ENCODE data around the gene MMP20. TPM values are rescaled to one million over a fixed set of nuclear protein-coding genes. Genes with fewer than 3 reads are reported as not detected.
A peak's percentile ranks its signal among the peaks of the same experiment; 100 is the strongest.
"Not testable (repeated sequence)": the region's sequence is repeated elsewhere in the genome, so short reads cannot be mapped to it uniquely, and the experiment has no call there.

MMP20 gene, protein sequence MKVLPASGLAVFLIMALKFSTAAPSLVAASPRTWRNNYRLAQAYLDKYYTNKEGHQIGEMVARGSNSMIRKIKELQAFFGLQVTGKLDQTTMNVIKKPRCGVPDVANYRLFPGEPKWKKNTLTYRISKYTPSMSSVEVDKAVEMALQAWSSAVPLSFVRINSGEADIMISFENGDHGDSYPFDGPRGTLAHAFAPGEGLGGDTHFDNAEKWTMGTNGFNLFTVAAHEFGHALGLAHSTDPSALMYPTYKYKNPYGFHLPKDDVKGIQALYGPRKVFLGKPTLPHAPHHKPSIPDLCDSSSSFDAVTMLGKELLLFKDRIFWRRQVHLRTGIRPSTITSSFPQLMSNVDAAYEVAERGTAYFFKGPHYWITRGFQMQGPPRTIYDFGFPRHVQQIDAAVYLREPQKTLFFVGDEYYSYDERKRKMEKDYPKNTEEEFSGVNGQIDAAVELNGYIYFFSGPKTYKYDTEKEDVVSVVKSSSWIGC
- total RNA-seq: 0.35 TPM

DNA sequence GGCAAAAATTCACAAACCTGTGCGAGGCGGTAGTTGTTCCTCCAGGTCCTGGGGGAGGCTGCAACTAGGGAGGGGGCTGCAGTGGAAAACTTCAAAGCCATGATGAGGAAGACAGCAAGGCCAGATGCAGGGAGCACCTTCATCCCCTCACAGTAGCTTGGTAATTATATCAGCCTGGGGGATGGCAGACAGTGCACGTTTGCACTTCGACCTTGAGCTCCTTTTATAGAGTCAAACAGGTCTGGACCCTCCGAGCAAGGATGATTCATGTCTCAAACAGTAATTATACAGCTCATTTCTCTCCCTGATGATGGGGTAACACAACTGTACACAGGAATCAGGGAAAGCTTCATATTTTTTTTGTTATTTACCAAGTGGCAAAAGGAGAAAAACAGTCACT, at the start of gene MMP20:
TSS of gene MMP20 (minus strand) at position 156 of the 400 bp plus-strand sequence. CDS start at position 143, 13 bp downstream.
- no peak for DNase-seq (ENCODE audit: low spot score)

DNA sequence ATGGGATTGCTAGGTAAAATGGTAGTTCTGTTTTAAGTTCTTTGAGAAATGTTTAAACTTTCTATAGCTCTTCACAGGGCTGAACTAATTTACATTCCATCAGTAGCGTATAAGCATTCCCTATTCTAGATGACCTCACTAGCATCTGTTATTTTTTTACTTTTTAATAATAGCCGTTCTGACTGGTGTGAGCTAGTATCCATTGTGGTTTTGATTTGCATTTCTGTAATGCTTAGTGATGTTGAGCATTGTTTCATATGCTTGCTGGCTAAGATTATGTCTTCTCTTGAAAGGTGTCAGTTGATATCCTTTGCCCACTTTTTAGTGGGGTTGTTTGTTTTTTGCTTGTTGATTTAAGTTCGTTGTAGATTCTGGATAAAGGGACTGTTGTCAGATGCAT, 44.5 kb upstream of the MMP20 start:
- no peak for DNase-seq (ENCODE audit: low spot score)

DNA sequence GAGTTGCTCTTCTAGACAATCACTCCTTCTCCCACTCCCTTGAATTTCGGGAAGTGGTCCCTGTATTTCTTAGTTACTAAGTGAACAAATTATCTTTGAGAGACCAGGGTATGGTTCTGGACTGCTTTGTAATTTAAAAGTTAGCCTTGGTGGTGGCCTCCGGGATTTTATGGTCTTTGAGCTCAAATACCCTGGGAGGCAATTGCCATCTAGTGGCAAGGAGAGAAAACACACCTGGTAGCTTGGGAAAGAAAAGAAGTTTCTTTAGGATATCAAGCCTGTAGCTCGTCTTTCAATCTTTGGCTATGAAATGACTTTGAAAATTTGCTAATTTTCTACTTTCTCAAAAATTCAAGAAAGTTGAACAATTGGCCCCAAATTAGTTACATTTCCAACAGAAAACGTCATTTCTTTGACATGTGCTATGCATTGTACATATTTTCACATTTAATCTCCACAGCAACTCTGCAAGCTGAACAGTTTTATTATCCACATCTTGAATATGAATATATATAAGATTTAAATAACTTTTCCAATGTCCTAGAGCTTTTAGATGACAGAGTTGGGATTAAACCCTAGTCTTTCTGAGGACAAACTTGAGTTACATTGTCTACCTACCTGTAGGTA, 41.3 kb upstream of the MMP20 start:
- peak; percentile 17 for DNase-seq (ENCODE audit: low spot score)

DNA sequence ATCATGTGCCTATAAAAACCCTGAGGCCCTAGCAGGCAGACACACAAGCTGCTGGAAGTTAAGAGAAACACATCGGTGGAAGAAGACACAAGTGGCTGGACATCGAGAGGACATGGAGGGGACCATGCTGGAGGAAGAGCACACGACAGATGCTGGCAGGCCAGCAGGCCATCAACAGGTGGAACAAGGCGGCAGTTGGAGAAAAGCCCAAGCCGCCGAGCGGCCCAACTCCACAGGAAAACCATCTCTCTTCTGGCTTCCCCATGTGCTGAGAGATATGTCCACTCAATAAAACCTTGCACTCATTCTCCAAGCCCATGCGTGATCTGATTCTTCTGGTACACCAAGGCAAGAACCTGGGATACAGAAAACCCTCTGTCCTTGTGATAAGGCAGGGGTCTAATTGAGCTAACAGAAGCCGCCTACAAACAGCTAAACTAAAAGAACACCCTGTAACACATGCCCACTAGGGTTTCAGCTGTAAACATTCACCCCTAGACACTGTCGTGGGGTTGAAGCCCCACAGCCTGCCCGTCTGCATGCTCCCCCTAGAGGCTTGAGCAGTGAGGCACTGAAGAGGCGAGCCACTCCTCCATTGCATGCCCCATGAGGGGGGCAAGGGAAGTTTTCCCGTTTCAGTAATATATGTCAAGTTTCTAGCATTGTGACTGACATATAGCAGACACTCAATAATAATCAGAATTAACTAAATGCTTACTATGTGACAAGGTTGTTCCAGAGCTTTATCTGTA, 39.0 kb upstream of the MMP20 start:
- no peak for DNase-seq (ENCODE audit: low spot score)

DNA sequence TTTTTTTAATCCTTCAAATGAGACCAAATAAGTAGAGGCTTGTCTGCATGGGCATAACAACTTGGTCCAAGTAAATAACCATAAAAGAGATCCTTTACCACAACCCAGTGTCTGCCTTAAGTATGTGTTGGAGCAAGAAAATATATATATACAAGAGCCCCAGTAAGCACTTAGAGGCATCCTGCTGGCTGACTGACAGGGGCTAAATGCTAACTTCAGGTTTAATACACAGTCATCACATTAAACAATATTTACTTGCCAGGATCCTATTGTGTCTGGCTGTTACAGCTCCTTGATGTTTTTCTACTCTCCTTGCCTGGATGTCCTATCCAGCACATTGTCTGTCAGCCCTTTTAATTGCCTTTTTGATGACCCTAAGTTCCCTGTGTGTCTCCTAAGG, 37.5 kb upstream of the MMP20 start:
- DNase-seq (ENCODE audit: low spot score): no peak

DNA sequence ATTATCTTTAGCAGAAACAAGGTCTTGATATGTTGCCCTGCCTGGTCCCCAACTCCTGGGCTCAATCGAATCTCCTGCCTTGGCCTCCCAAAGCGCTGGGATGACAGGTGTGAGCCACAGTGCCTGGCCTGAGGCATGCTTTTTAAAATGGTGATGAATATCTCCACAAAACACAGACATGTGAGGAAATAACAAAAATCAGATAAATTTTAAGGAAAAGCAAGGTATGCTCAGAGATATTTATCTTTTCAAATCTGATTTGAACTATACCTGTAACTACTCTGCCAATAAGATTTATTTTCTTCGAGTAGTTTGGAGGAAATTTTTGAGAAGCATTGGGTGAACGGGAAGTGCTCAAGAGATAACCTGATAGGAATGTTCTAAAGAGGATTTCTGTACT, 35.9 kb upstream of the MMP20 start:
- no peak for DNase-seq (ENCODE audit: low spot score)

DNA sequence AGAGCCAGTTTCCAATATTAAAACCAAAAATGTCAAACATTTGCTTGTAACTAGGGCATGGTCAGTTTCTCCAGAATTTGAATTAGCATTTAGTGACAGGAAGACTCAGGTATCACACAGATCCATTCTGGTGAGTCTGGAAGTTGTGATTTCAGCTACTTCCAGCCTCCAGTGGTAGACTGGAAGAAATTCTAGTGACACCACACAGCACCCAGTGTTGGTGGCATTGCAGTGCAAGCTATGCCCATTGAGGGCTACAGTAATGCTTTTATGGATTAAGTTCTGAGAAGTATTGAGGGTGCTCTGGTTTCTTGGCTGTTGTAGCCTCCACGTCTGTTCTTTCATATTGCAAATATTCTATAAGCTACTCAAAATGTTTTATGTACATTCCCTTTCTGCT, 31.4 kb upstream of the MMP20 start:
- DNase-seq (ENCODE audit: low spot score): no peak

DNA sequence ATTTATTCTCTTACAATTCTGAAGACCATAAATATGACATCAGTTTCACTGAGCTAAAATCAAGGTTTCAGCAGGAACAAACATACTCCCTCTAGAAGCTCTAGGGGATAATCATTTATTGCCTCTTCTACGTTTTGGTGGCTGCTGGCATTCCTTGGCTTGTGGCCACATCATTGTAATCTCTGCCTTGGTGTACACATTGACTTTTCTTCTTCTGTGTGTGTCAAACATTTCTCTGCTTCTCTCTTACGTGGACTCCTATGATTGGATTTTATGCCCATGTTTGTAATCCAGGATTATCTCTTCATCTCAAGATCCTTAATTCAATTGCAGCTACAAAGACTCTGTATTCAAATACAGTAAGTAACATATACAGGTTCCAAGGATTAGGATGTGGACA, 30.4 kb upstream of the MMP20 start:
- DNase-seq (ENCODE audit: low spot score): no peak

DNA sequence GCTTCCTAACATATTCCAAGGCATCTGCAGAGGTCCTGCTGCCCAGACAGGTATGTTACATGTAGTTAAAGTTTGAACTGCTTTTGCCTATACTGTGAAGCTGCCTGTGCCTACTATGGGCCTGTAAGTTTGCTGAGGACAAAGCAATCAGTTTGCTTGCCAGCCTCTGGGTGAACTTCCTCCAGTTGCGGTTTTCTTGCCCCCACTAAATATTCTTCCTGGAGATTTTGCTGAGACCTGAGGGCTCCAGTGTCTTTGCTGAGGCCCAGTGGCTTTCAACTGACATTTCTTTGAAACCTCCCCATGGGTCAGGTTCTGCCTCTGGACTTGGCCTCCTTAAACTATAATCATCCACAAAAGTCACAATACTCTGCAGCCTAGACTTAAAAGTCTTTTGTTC, 29.6 kb upstream of the MMP20 start:
- DNase-seq (ENCODE audit: low spot score): no peak

DNA sequence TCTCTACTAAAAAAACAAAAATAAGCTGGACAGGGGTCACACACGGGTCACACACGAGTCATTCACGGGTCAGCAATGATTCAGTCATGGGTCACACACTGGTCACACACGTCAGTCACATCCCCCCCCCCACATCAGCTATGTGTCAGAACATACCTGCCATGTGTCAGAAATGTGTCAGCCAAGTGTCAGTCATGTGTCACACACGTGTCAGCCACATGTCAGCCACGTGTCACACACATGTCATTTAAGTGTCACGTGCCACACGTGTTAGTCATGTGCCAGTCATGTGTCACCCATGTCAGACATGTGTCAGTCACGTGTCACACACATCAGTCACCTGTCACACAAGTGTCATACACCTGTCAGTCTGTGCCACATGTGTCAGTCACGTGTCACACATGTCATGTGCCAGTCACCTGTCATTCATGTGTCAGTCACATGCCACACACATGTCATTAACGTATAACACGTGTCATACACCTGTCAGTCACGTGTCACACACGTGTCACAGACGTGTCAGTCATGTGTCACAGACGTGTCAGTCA, 28.7 kb upstream of the MMP20 start:
- no peak for DNase-seq (ENCODE audit: low spot score)

DNA sequence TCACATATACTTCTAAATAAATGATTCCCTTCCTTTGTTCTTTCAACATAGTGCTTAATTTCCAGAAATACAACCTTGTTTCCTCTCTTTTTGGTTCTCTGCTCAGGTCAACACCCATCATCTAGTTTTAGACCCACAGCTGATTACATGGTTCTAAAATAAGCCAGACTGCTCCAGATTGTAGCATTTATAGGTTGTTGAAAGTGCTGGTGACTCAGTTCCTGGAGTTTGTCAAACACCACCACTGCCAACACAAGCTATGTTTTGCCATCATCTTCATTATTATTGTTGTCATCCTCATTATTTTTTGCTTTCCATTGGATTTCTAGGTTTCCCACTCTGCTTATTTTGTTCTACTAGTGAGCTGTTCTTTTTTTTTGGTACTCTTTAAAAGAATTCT, 22.3 kb upstream of the MMP20 start:
- DNase-seq (ENCODE audit: low spot score): no peak

DNA sequence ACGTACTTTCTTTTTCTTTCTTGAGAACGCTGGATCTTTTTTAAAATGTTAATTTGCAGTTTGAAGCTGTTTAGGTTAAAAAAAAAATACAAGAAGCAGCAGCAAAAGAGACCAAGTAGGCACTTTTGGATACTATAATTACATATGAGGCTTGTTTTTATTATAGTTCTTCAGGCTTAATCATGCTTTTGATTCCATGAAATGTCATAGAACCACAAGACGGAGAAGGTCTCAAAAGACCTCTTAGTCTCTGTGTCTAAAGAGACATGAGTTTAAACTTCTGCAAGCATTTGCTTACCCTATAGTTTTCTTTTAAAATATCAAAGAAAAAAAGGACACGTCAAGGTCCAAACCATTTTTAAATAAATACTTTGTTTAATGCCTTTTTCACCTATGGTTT, 18.8 kb upstream of the MMP20 start:
- DNase-seq (ENCODE audit: low spot score): no peak

DNA sequence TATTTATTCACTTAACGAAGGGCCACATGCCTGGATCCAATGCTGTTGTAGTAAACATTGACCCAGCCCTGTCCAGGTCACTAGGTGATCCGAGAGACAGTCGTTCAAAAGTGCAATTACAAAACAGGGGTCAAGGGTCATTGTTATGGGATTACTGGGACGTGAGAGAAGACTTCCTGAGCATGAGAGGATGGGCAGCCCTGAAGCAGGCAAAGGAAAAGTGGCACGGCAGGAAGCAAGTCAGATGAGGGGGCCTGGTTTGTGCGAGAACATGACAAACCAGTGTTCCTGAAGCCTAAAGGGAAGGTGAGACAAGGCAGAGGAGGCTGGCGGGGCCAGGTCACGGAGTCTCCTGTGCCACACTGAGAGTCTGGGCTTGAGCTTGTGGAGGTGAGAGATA, 15.8 kb upstream of the MMP20 start:
- DNase-seq (ENCODE audit: low spot score): no peak

DNA sequence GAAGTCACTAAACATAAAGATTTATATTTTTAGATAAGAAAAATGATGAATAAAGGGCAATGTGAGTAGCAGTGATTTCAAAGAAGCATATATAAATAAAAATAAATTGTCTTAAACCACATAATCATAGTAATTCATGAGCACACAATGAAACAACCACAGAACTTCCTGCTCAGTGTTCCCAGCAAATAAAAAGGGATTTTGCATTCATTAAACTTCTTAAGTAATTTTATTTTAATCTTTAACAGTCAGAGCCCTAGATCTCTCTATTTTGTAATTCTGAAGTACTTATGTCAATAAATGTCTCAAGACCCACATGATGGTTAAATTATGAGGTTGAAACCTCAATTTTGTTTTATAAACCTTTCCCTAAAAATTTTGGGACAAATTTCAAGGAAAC, 14.5 kb upstream of the MMP20 start:
- no peak for DNase-seq (ENCODE audit: low spot score)

DNA sequence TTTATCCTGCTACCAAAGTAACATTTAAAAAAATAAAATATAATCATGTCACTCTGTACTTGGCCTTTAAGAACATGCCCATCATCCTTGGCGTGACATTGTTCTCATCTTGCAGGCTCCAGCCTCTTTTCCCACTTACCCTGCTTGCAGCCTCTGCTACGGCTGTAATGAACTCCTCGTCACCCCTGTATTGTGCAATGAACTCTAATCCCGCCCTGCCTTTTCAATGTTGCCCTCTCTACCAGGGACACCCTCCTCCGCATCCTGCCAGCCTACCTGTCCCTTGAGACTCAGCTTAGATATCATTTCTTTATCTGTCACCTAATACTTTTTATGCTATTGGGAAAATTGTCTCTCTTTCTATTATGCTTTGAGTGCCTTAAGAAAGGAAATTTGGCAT, 12.6 kb upstream of the MMP20 start:
- no peak for DNase-seq (ENCODE audit: low spot score)

DNA sequence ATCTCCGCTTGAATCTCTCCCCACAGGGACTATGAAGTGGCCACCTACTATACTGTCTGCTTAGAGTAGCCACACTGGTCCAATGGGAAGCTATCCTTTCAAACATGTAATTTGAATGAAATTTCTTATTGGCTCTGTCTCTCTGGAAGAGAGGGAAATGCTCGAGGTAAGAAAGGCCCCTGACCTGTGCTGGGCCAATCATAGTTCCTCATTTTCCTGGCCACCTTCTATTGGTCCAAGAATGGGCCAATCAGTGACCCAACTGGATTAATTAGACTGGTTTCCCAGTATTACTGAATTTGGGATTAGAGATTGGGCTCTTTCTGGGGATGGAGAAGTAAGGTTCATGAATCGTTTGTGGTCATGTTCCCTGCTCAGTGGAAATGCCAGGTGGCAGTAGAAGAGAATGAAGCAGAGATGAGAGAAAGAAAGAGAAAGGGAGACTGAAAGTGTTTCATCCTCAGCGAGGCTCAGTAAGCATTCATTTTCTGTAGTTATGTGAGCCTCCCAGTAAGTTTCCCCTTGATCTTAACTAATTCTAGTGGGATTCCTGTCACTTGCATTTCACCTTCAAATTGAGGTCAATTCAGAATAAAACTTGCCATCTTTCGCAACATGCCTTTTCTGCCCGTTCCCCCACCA, 8.4 kb upstream of the MMP20 start:
- DNase-seq (ENCODE audit: low spot score): no peak

DNA sequence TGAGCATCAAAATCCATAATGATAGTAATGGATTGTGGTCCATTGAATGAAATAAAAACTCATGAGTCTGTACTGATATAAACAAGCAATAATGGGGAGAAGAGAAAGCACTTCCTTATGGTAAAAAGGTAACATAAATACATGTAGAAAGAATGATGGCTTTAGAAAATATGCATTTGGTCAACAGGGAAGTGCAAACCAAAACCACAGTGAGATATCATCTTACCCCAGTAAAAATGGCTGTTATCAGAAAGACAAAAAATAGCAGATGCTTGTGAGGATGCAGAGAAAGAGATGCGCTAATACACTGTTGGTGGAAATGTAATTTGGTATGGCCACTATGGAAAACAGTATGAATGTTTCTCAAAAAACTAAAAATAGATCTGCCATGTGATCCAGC, 6.9 kb upstream of the MMP20 start:
- DNase-seq (ENCODE audit: low spot score): no peak

DNA sequence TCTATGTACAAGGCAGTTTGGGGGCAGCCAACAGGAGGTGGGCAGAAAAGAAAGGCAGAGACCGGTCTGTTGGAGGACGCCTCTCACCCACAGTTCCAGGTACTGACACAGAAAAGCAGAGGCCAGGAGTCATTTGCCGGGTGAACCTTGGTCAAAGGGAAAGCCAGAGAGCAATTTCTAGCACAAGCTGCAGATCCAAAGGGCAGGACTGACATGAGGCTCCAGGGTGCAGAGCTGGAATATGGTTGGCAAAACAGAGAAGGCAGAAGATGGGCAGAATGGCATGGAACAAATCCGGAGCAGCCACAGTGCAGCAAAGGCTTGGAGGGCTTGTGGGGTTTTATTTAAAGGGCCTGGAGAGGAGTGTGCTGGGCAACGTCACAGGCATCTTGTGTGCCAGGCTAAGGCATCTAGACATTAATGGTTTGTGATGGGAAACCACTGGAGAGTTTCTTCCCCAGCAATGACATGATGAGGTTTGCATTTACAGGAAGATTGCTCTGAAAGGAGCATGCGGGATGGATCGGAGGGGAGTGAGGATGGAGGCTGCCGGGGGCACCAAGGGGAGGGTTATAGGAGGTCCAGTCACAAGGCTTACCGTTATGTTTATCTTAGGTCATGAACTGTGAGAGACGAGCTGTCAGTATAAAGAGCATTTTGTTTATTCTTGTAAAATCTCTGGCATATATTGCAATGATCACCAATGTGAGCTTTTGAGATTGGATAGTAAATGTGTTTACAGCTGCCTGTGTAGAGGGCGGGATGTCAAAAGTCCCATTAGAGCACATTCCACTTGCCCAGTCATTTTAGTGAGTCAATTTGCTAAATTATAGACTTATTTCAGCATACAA, 5.7 kb upstream of the MMP20 start:
- no peak for DNase-seq (ENCODE audit: low spot score)

DNA sequence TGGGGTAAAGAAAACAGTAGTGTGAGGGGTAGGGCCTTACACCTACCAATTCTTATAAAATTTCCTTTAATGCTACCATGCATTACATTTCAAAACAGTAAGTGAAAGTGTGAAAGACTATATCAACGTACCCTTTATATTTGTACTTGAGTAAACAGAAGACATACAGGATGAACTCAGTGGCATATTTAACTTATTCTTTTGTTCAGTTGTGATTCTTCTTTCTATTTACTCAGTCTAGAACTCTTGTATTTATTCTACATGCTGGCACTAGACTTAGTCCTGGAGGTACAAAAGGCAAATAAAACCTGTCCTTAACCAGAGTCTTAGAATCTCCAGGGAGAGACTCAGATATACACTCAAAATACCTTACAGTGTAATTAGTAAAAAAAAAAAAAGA, 4.8 kb upstream of the MMP20 start:
- not testable (repeated sequence) for DNase-seq (ENCODE audit: low spot score)

DNA sequence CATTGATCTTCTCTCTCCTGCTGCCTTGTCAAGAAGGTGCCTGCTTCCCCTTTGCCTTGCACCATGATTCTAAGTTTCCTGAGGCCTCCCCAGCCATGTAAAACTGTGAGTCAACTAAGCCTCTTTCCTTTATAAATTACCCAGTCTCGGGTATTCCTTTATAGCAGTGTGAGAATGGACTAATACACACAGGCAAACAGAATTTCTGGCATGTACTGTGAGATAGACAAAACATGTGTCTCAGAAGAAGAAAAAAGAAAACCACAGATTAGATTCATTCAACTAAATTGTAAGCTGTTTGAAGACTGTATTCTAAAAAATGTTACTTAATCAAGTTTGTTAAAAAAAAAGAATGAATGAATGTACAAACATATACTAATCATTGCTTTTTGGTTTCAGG, 1.5 kb upstream of the MMP20 start:
- DNase-seq (ENCODE audit: low spot score): no peak

DNA sequence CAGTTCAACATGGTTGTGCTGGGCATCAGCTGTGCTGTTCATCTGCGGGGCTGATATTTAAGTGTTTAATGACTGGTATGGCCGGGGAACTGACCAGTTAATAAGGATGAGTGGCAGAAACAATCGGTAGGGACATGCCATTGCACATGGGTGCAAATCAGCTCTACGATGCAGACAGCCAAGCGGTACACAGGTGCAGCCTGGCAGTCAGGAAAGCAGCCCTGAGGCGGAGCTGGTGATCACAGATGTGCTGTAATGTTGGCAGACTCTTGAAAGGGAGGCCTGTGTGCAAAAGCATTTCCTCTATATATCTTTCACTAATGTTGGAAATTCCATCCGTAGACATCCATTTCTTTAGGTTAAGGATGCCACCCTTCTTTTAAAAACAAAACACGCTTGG, 1.1 kb downstream of the MMP20 start:
- DNase-seq (ENCODE audit: low spot score): no peak

Data from mucosa of gallbladder (tissue), 1 donor.